Stimulated activated CD4-positive, alpha-beta T cell treated with anti-CD3 and anti-CD28 coated beads, Interleukin-4, amount 100 ng/mL, for 1 hour (primary cell): ENCODE data around the gene CAPG.
"Not testable (repeated sequence)": the region's sequence is repeated elsewhere in the genome, so short reads cannot be mapped to it uniquely, and the experiment has no call there.

Experiments used
- DNase-seq: peaks from one replicate; pipeline ENCODE4 v3.0.0-alpha.2; 2020

The CAPG gene

DNA sequence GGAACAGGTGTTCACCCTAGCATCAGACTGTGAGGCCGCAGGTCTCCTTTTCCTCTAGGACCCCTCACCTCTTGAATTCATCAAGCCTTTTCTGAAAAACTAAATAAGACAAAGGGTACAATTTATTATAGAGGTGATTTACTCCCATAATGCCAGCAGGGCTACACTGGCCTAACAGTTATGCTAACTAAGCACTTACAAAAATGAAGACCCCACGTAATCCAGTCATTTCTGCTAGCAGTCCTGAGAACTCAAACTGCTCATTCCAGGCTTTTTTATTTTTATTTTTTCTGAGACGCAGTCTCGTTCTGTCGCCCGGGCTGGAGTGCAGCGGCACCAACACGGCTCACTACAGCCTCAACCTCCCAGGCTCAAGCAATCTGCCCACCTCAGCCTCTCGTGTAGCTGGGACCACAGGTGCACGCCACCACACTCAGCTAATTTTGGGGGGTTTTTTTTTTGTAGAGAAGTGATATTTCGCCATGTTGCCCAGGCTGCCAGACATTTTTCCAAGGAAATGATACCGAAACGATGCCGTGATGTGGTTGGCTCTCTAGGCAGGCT, 14.2 kb downstream of the CAPG start:
- DNase-seq: no peak

DNA sequence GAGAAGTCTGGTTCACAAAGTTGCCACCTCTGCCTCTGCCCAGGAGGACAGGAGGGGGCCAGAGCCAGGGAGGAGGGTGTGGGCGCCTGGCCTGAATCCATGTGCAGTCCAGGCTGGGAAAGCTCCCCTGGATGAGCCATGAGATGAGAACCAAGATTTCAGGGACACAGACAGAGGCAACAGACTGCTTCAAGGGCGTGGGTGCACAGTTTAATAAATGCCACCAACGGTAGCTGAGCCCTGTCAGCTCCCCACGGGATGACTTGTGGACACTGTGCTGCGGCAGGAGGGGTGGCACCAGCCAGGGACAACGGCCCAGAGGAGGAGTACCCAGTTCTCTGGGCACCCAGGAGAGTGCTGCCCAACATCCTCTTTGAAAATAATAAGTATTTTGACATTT, 15.2 kb downstream of the CAPG start:
- DNase-seq: no peak

DNA sequence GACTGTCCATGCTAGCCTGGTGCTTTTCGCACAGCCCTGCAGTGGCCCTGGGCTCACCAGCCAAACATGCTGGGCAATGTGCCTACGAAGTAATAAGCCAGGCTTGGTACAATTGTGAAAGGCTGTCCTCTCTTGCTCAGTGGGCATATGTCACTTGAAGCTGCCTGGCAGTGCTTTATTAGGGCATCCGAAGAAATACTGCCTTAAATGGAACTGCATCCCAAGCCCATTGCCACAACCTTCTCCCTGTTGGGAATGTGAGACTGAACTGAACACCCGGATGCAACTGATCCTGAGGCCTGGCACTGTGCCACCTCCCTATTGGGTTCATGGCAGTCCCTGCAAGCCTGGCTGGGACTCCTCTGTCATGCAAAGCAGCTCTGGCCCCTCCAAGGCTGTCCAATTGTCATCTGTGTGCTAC, 15.9 kb downstream of the CAPG start:
- no peak for DNase-seq

DNA sequence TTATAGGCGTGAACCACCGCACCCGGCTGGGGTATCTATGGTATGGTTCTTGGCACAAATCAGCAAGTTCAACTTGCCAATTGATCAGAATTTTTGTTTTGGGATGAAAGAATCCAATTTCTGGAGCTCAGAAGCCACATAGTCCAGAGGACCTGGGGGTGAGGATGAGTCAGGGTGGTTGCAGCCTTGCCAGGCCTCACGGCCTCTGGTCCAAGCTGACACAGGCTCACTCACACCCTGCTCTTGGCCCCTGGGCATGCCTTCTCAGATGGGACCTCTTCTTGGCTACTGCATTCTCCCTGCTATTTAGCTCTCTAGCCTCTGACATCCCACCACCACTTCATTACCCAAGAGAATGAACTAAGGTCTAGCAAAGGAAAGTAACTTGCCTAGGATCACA, 16.3 kb downstream of the CAPG start:
- DNase-seq: no peak

DNA sequence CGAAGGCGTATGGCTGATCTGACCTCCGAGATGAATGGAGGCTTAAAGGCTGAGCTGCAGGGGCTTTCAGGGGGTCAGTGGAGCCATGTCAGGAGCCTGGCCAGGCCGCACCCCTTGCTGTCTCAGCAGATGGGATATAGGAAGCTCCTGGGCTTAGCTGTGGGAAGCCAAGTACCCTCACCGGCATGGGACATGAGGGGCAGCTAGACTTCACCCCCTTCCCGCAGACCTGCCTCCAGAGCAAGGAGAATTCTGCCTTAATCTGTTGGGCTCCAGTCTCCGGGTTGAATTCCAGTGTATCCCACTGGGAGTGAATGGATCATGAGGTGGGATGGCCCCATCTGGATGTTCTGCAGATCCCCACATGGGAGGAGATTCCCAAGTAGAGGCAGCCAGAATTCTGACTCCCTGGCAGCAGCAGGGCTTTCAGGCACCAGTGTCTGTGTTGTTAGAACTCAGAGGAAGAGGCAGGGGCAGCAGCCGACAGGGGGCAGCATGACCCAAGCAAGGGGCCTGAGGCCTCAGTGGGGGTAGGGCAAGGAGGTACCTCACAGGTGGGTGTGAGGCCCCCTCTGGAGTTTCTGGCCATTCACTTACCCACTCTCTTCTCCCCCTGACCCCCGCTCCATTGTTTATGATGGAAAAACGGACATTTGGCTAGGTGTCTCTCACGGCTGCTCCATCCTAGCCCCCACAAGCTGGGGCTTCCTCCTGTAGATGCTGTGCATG, 19.1 kb downstream of the CAPG start:
- DNase-seq: peak; percentile 77

DNA sequence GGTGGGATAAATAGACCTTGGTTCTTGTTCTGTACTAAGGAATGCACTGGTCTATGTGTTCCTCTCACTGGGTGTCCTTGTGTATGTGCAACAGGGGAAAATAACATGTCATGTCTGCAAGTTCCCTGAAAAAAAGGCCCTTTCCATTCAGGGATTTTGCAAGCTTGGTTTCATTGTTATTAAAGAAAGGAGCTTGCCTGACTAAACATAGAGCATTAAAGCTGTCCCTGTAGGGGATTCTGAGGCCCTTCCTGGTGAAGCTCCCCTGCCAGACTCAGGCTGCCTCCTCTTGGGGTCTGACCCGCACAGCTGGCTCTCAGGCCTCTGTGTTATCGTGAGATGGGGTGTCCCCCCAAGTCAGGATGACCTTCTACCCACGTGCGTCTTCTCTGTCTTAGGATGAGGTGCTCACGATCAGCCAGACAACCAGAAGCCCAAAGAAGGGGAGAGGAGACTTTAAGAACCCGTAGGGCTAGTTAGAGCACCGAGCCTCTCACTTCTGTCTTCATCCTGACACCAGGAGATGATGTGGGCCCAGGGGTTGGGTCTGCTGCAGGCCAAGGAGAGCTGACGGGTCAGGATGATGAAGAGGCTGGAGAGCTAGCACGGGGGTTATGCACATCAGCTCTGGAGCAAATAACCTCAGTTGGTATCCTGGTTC, 21.2 kb downstream of the CAPG start:
- no peak for DNase-seq

DNA sequence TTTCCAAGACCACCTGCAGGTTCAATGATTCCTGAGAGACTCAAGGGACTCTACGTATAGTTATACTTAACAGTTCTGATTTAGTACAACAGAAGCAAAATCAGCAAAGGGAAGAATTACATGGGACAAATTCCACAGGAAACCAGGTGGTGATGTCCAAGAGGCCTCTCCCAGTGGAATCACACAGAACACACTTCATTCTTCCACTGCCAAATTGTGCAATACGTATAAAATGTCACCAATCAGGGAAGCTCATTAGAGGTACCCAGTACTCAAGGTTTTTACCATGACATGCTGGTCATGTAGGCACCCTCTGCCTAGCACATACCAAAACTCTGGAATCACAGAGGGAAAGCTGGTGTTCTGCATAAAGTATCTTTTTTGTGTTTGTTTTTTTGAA, 22.4 kb downstream of the CAPG start:
- no peak for DNase-seq

DNA sequence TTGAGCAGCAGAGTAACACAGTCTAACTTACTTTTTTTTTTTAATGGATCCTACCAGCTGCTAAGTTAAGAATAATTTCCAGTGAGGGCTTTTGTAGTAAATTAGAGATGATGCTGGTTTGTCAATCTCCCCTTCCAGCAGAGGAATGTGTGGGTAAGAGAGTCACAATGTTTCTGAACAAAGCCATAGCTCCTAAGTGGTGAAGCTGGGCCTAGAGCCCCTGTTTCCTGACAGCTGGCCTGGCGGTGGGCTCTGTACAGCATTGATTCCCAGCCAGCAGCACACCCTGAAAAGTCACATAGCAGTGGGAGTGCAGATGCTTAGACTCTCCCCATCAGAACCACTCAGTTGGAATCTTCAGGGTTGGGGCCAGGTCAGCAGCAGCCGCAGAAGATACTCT, 24.4 kb downstream of the CAPG start:
- no peak for DNase-seq

DNA sequence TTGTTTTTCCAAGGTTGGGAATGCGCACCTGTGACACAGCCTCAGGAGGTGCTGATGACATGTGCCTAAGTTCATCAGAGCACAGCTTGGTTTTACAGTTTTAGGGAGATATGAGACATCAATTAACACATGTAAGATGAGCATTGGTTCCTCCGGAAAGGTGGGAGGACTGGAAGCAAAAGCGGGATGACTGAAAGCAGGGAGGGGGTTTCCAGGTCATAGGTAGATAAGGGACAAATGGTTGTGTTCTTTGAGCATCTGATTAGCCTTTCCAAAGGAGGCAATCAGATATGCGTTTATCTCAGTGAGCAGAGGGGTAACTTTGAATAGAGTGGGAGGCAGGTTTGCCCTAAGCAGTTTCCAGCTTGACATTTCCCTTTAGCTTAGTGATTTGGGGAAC, 26.3 kb downstream of the CAPG start:
- no peak for DNase-seq

DNA sequence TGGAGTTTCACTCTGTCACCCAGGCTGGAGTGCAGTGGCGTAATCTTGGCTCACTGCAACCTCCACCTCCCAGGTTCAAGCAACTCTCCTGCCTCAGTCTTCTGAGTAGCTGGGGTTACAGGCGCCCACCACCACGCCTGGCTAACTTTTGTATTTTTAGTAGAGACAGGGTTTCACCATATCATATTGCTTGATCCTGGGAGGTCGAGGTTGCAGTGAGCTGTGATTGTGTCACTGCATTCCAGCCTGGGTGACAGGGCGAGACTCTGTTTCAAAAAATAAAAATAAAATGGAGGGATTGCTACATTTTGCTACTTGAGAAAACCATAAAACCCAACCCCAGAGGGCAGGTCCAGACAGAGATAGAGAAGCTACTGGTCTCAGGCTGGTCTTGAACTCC, 27.0 kb downstream of the CAPG start:
- not testable (repeated sequence) for DNase-seq

DNA sequence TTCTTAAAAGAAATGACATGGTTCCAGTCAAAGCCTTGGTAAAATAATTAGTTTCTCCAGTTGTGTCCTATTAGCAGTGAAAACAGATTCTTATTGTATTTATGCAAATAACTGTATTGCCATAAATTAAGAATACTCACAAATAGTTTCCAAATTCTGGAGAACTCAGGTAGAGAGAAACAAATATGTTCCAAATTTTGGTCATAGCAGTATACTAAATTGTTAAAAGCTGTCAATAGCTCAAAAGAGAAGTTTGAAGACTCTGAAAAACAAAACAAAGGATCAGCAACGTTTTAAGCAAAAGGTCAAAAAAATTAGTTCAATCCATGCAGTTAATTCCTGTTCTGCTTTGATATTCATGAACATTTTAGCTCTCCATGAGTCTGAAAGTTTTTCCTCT, 30.1 kb downstream of the CAPG start:
- no peak for DNase-seq

DNA sequence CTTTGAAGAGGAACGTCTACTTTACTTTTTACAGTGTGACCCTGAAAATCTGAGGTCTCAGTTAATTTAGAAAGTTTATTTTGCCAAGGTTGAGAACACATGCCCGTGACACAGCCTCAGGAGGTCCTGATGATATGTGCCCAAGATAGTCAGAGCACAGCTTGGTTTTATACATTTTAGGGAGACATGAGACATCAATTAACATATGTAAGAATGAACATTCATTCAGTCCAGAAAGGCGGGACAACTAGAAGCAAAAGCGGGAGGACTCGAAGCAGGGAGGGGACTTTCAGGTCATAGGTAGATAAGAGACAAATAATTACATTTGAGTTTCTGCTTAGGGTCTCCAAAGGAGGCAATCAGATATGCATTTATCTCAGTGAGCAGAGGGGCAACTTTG, 31.9 kb downstream of the CAPG start:
- DNase-seq: no peak

DNA sequence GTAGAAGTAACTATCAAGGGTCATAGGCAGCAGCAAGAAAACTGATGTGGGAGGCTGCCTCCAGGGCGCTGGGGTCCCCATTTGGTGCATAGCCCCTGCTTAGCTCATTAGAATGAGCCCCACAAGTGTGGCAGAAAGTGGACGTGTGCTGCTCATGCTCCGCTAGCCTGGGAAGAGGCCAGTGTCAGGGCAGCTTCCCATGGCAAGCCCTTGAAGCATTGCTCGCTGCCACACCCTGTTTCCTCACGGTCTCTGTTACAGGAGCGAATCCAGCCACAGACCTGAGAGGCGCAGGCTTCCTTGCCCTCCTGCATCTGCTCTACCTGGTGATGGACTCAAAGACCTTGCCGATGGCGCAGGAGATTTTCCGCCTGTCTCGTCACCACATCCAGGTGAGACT, 33.1 kb downstream of the CAPG start:
- no peak for DNase-seq

DNA sequence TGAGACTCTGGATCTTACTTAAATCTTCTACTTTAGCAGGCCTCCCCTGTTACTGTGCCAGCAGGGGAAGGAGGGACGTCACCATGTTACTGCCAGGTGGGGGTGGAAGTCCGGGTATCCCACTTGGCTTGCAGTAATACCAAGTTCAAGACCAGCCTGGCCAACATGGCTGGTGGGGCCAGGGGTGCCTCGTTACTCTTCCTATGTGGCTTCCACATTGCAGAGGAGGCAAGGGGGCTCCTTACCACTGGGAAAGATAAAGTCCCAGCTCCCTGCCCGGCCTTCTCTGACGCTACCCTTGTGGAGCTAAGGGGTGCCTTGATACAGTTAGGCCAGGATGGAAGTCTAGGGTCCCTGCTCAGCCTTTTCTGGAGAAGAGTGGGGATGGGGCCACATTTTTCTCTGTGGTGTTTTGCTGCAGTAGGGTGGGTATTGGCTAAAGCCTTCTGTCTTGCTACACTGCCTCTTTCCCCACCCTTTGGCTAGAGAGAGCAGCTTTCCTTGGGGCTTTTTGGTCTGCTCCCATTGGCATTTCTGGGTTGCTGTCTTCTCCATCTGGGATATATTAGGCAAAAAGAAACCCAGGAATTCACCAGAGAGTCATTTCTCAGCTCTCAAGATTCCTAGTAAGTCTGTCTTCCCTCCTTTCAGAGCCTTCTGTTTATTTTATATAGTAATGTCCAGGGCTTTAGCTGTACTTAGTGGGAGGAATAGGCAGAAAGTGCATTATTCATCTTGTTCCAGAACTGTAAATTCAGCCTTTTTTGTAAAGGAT, 33.7 kb downstream of the CAPG start:
- DNase-seq: no peak

DNA sequence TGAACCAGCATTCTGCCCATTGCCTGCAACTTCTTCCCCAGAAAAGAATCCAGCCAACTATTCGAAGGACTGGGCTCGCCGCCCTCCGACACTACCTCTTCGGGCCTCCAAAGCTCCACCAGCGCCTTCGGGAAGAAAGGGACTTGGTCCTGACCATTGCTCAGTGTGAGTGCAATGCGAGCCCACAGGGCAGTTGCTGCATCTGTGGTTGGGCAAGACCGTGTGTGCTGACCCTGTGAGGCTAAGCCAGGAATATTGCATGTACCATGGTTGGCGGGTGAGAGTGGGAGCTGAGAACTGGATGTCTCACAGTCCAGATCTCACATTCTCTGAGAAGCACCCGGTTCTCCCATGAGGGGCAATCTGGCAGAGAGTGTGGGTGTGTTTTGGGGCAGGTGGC, 39.1 kb downstream of the CAPG start:
- no peak for DNase-seq

DNA sequence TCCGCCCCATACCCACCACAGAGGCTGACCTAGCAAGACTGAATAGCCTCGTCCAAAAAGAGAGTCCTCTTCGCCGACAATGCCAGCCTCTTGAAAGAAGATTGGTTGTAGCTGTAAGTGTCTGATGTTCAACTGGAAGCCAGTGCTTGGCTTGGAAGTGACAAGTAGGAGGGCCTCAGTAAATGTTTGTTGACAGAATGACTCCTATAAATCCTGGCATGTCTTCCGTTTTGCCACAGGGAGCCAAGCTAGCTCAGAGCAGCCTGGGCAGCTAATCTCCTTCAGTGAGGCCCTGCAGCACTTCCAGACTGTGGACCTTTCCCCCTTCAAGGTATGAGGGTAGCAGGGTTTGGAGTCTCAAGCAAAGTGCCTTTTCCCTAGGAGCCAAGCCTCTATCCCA, 40.7 kb downstream of the CAPG start:
- no peak for DNase-seq

DNA sequence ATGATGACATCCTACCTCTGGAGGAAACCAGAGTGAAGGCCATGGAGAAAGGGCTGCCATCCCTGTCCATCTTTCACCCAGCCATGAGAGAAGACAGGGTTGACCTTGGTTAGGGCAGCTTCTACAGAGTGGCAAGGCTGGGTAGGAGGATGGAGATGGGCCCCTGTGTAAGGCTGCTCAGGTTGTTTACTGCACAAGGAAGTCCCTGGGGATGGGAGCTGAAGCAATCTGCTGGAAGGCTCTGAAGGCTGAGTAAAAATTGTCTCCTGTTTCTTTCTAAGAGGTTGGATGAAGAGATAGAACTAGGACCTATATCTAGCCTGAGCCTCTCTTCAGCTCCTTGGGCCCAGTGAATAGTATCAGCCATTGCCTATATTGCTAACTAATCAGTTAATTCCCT, 41.2 kb downstream of the CAPG start:
- no peak for DNase-seq

DNA sequence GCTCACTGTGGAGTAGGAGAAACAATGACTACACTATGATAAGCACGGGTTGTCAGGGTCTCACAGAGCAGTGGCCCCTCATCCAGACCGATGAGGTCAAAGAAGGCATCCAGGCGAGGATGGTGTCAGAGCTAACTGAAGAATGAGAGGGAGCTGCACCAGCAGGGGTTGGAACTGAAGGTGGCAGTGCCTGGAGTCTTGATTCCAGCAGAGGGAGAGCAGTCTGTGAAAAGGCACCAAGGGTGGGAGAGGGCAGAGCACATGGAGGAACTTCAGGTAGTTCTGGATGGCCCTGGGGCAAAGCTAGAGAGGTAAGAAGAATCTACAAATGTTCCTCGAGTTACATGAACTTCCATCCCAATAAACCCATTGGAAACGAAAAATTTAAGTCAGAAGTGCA, 43.0 kb downstream of the CAPG start:
- DNase-seq: no peak

DNA sequence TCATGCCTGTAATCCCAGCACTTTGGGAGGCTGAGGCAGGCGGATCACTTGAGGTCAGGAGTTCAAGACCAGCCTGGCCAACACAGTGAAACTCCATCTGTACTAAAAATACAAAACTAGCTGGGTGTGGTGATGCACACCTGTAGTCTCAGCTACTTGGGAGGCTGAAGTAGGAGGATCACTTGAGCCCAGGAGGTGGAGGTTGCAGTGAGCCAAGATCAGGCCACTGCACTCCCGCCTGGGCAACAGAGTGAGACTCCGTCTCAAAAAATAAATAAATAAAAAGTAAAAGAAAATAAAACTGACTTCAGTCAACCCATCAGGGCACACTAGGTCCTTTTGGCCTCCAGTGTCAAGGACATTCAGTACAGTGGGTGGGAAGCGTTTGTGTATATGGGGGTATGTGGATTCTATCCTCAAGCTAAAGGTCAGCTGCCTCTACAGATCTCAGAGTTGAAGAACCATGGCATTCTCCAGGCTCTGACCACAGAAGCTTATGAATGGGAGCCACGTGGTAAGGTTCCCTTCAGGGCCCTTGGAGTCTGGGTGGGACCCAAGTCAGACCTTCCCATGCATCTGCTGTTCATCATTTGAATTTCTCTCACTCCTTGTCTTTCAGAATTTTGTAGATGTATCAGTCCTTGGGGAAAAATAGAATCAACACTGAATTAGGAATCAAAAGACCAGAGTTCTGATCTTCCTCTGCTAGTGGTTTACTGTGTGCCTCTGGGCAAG, 47.3 kb downstream of the CAPG start:
- not testable (repeated sequence) for DNase-seq

DNA sequence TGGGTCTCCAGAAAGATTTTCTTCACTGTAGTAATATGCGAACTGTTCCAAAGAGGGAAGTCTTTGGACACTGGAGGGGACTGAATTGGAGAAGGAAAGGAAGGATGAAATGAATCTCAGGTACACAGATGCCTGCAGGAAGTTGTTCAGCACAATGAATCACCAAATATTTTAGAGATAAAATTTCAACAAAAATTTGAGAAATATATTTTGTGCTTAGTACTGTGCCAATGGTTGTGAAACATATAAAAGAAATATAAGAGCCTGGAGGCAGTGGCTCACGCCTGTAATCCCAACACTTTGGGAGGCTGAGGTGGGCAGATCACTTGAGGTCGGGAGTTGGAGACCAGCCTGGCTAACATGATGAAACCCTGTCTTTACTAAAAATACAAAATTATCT, 52.4 kb downstream of the CAPG start:
- no peak for DNase-seq

DNA sequence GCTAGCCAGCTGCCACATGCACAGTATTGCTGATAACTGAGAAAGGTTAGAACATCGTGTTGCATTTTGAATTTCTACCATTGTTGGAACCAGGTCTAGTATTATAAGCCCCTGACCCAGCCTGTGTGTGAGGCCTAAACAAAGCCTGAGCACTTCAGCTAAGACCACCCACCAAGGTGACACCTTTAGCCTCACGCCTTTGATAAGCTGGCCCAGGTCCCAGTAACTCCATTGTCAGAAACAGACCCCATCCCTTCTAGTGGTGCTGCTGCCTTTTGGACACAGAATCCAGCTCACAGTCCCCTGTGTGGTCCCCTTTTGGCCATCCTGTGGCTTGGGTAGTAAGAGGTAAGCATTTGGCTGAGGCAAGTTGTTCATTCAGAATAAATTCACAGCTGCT, 54.0 kb downstream of the CAPG start:
- no peak for DNase-seq

DNA sequence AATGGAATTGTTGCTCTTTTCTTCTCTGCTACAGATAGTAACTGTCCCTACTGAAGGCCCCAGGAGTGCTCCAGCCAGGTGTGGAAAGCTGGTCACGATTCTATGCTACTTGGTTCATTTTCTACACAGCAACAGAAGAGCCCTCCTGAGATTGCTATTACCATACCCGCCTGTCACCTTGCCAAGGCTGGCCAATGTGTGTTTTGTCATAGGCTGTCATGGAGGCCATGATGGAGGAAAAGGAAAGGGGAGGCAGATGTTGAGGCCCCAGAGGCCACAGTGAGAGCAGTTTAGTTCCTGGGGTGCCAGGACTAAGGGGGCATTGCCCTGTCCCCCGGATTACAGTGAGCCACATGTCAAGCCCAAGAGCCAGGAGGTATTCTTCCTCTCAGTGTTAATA, 54.6 kb downstream of the CAPG start:
- DNase-seq: no peak

DNA sequence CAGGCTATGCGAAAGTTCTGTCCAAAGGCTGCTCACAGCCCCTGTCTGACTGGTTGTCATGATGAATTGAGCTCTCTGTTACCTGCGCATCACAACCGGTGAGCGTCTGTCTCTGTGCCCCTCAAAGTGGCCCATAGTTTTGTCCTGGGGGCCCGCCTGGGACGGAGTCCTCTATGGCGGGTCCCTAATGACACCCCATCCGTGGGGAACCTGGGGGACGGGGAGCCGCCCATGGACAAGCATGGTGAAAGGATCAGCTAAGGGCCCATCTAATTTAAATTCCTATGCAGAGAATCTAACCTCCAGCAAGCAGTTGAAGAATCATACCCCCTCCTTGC, 55.1 kb downstream of the CAPG start:
- DNase-seq: no peak
